Calu3 (cell line): ENCODE measurements around the gene CKAP5. TPM values are rescaled to one million over a fixed set of nuclear protein-coding genes. Genes with fewer than 3 reads are reported as not detected.
A peak's percentile ranks its signal among the peaks of the same experiment; 100 is the strongest.

Experiments
- BruUV-seq: library from RNA; stranded (reverse); fragments of 400-500 nt; replicated peaks from 2 replicates; lab custom pipeline; 2021; lab: Mats Ljungman, UMichigan
- CTCF ChIA-PET: fragments of 300-600 bp; sonication (Branson Sonifier 250); formaldehyde crosslinking; loops from one replicate; lab custom pipeline; 2022; ENCODE audit warnings: antibody characterized with exemption; lab: Charles Lee
- DNase-seq: peaks from one replicate; pipeline ENCODE4 v3.0.0; 2022
- H3K27ac Mint-ChIP-seq: one replicate; pipeline ENCODE4 v1.8.0; 2022; ENCODE audit warnings: mixed read lengths; ENCODE audit not compliant: unreplicated experiment
- H3K27me3 Mint-ChIP-seq: one replicate; pipeline ENCODE4 v1.8.0; 2022; ENCODE audit warnings: mixed read lengths; ENCODE audit not compliant: unreplicated experiment
- H3K36me3 Mint-ChIP-seq: one replicate; pipeline ENCODE4 v1.8.0; 2022; ENCODE audit warnings: mild to moderate bottlenecking, moderate library complexity, mixed read lengths; ENCODE audit not compliant: insufficient read depth, unreplicated experiment
- H3K4me1 Mint-ChIP-seq: one replicate; pipeline ENCODE4 v1.8.0; 2022; ENCODE audit warnings: mild to moderate bottlenecking, low read depth, mixed read lengths; ENCODE audit not compliant: unreplicated experiment
- H3K4me3 Mint-ChIP-seq: one replicate; pipeline ENCODE4 v1.8.0; 2022; ENCODE audit warnings: mild to moderate bottlenecking, low read depth, moderate library complexity, mixed read lengths; ENCODE audit not compliant: unreplicated experiment
- H3K9me3 Mint-ChIP-seq: one replicate; pipeline ENCODE4 v1.8.0; 2022; ENCODE audit warnings: low read depth, mixed read lengths; ENCODE audit not compliant: unreplicated experiment
- intact Hi-C: fragments of 100-400 bp; cut with micrococcal nuclease; formaldehyde crosslinking; loops from one replicate; pipeline ENCODE4 v1.10.0; 2022; ENCODE audit not compliant: unreplicated experiment
- total RNA-seq: library from RNA; stranded (reverse); gene quantifications from 2 replicates; pipeline ENCODE4 v1.2.3, GENCODE V29; 2022
- TF ChIP-seq, protein P1 (sequence below): fragments of 200-600 bp; IDR thresholded peaks from one replicate; pipeline ENCODE4 v1.8.0; 2022; ENCODE audit warnings: antibody characterized with exemption; ENCODE audit not compliant: unreplicated experiment

Gene CKAP5
- total RNA-seq, 1 experiment from 2014 or later: 140 TPM

GRCh38 chr11:46892838-46893237 is 46.8 kb upstream of the CKAP5 start:
- no peaks in the 10 kb centered on the region for H3K4me1 Mint-ChIP-seq
- intact Hi-C loops: no loop called here
- DNase-seq: no peak
- CTCF ChIA-PET: no interaction called here
- H3K27me3 Mint-ChIP-seq: no peaks in the 10 kb centered on the region
- H3K4me3 Mint-ChIP-seq: no peak overlapping the region
- H3K36me3 Mint-ChIP-seq: no peaks in the 10 kb centered on the region
- no peaks in the 10 kb centered on the region for H3K9me3 Mint-ChIP-seq
- no TSS peak for BruUV-seq
- no peak overlapping the region for H3K27ac Mint-ChIP-seq
- TF ChIP-seq, protein P1, sequence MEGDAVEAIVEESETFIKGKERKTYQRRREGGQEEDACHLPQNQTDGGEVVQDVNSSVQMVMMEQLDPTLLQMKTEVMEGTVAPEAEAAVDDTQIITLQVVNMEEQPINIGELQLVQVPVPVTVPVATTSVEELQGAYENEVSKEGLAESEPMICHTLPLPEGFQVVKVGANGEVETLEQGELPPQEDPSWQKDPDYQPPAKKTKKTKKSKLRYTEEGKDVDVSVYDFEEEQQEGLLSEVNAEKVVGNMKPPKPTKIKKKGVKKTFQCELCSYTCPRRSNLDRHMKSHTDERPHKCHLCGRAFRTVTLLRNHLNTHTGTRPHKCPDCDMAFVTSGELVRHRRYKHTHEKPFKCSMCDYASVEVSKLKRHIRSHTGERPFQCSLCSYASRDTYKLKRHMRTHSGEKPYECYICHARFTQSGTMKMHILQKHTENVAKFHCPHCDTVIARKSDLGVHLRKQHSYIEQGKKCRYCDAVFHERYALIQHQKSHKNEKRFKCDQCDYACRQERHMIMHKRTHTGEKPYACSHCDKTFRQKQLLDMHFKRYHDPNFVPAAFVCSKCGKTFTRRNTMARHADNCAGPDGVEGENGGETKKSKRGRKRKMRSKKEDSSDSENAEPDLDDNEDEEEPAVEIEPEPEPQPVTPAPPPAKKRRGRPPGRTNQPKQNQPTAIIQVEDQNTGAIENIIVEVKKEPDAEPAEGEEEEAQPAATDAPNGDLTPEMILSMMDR: no peak

DNA sequence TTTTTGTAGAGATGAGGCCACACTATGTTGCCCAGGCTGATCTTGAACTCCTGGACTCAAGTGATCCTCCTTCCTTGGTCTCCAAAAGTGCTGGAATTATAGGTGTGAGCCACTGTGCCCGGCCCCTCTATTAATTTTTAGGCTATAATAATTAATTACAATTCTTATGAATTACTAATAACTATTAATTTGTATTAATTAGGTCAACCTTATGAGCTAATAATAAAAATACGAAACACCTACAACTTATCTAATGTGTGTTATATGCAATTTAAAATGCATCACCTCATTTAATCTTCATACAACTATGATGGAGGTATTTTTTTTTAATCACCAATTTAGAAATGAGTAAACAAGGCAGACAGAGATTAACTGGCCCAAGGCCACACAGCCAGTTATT is 46.0 kb upstream of the CKAP5 start:
- Mint-ChIP-seq H3K4me3 (no peak overlapping the region), H3K4me1 (no peaks in the 10 kb centered on the region), H3K27ac (no peak overlapping the region), H3K27me3 (peaks cover 4% of the 10 kb centered on the region), H3K36me3 (no peaks in the 10 kb centered on the region), H3K9me3 (no peaks in the 10 kb centered on the region)
- CTCF ChIA-PET: no interaction called here
- no peak for DNase-seq
- TF ChIP-seq, protein P1: no peak
- no TSS peak for BruUV-seq
- intact Hi-C loops: no loop called here

GRCh38 chr11:46890665-46891064 is 44.6 kb upstream of the CKAP5 start:
- no peak overlapping the region for H3K27ac Mint-ChIP-seq
- CTCF ChIA-PET: interaction anchor here (0.6 to 0.7 kb wide), 3 partner anchors 27 to 293 kb away, joined by 3 to 5 read pairs (median 3); no protein-coding TSS in a partner anchor
- no peaks in the 10 kb centered on the region for H3K36me3 Mint-ChIP-seq
- H3K4me3 Mint-ChIP-seq: no peak overlapping the region
- H3K4me1 Mint-ChIP-seq: no peaks in the 10 kb centered on the region
- peaks cover 14% of the 10 kb centered on the region for H3K27me3 Mint-ChIP-seq
- intact Hi-C loops: no loop called here
- BruUV-seq: no TSS peak
- TF ChIP-seq, protein P1: no peak
- H3K9me3 Mint-ChIP-seq: no peaks in the 10 kb centered on the region
- no peak for DNase-seq

DNA sequence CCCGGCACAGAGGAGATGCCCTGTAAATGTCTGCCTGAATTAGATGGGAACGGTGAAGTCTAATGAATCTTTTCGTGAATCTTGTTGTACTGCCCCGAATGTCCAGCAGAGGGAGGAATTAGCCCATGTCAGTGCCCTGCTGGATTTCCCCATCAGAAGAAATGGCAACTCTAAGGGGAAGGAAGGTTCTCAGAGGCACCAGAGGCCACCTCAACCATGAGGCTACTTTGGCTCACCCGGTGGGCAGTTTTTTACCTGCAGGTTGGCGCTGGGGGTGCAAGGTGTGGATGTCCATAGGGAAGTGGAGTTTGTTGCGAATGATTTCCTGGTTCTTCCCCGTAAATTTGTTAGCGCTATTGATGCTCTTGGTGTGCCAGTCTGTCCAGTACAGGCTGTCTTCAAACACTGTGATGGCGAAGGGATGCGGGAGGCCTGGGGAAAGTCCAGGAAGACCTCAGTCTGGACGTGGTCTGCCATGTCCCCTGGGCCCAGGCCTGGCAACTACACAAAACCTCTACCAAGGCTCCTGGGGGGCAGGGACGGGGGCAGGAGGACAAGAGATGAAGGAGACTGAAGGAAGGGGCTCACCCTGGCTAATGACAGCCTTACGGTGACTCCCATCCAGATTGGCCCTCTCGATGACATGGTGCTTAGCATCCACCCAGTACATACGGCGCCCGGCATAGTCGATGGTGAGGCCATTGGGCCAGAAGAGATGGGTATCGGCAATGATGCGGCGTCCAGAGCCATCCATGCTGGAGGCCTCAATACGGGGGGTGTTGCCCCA is 43.8 kb upstream of the CKAP5 start:
- Mint-ChIP-seq H3K36me3 (no peaks in the 10 kb centered on the region), H3K4me1 (no peaks in the 10 kb centered on the region), H3K9me3 (no peaks in the 10 kb centered on the region), H3K4me3 (no peak overlapping the region), H3K27ac (no peak overlapping the region), H3K27me3 (peaks cover 14% of the 10 kb centered on the region)
- BruUV-seq: no TSS peak
- DNase-seq: peak; percentile 74
- intact Hi-C loops: loop anchor here (1.0 kb wide), 2 partner anchors 263 to 271 kb away; no protein-coding TSS in a partner anchor
- TF ChIP-seq, protein P1: peak; percentile 74
- CTCF ChIA-PET: no interaction called here
